Natural killer cell treated with Interleukin-12 subunit alpha and Interleukin-12 subunit beta and Interleukin-15 and Interleukin-18, amount 100 ng/mL, for 72 hours (primary cell): ENCODE data around the gene HSBP1. TPM values are rescaled to one million over a fixed set of nuclear protein-coding genes. Genes with fewer than 3 reads are reported as not detected.

Source experiments
- ATAC-seq, 2 donors: fragments of 150-1000 bp; cut with Tn5 transposase in 1 of 2; sonication (Bioruptor Pico), chemical (Tn5 transposase) in 1 of 2; 2 replicates each; pipeline ENCODE4 v1.10.0; 2021
- DNase-seq: peaks from one replicate; pipeline ENCODE4 v3.0.0; 2022; ENCODE audit warnings: low spot score
- H3K27ac Mint-ChIP-seq, 2 donors: 1 replicate in 1 of 2; 2 replicates in 1 of 2; pipeline ENCODE4 v1.8.0; 2022; ENCODE audit warnings: mixed read lengths in 2 of 2, mild to moderate bottlenecking in 1 of 2, moderate library complexity in 1 of 2
- H3K27me3 Mint-ChIP-seq, 2 donors: 1 replicate in 1 of 2; 2 replicates in 1 of 2; pipeline ENCODE4 v1.8.0; 2022; ENCODE audit warnings: mixed read lengths in 2 of 2
- H3K36me3 Mint-ChIP-seq: one replicate; pipeline ENCODE4 v1.8.0; 2022; ENCODE audit warnings: mixed read lengths
- H3K4me1 Mint-ChIP-seq, 2 donors: 1 replicate in 1 of 2; 2 replicates in 1 of 2; pipeline ENCODE4 v1.8.0; 2022; ENCODE audit warnings: low read depth in 2 of 2, mixed read lengths in 2 of 2, mild to moderate bottlenecking in 1 of 2
- H3K4me3 Mint-ChIP-seq: one replicate; pipeline ENCODE4 v1.8.0; 2022; ENCODE audit warnings: mixed read lengths
- H3K9me3 Mint-ChIP-seq: 2 replicates; pipeline ENCODE4 v1.8.0; 2022; ENCODE audit warnings: mixed read lengths
- total RNA-seq, 2 donors: library from RNA; stranded (reverse); gene quantifications; one replicate each; pipeline ENCODE4 v1.2.3, GENCODE V29; 2022

HSBP1 gene
- total RNA-seq, 2 donors from 2014 or later, result 30.5 to 64.5 TPM

- no peak overlapping the region for H3K4me3 Mint-ChIP-seq
- ATAC-seq (no peak), DNase-seq (no peak)
- H3K4me1 Mint-ChIP-seq, result peaks cover 12 to 19% of the 10 kb centered on the region in 2 donors
- no peaks in the 10 kb centered on the region for H3K27me3 Mint-ChIP-seq
- peaks cover 7% of the 10 kb centered on the region for H3K36me3 Mint-ChIP-seq
- peak overlapping the region in 1 of 2 donors; percentile 25 for H3K27ac Mint-ChIP-seq
- peaks cover 3% of the 10 kb centered on the region for H3K9me3 Mint-ChIP-seq
These were observed 3.1 kb downstream of the HSBP1 start for GRCh38 chr16:83810901-83811300.

GRCh38 chr16:83813823-83814658 is 6.3 kb downstream of the HSBP1 start:
- no peaks in the 10 kb centered on the region for H3K27me3 Mint-ChIP-seq
- H3K9me3 Mint-ChIP-seq, result no peaks in the 10 kb centered on the region
- ATAC-seq, result no peak
- peaks cover 3 to 4% of the 10 kb centered on the region in 2 donors for H3K4me1 Mint-ChIP-seq
- peaks cover 4% of the 10 kb centered on the region for H3K36me3 Mint-ChIP-seq
- no peak overlapping the region for H3K27ac Mint-ChIP-seq
- DNase-seq, result no peak
- no peak overlapping the region for H3K4me3 Mint-ChIP-seq

- no peaks in the 10 kb centered on the region for H3K36me3 Mint-ChIP-seq
- DNase-seq (no peak), ATAC-seq (no peak)
- no peaks in the 10 kb centered on the region for H3K27me3 Mint-ChIP-seq
- H3K27ac Mint-ChIP-seq, result no peak overlapping the region
- no peaks in the 10 kb centered on the region for H3K9me3 Mint-ChIP-seq
- no peaks in the 10 kb centered on the region for H3K4me1 Mint-ChIP-seq
- no peak overlapping the region for H3K4me3 Mint-ChIP-seq
These were observed 6.8 kb downstream of the HSBP1 start for GRCh38 chr16:83814659-83814985.

- H3K4me3 Mint-ChIP-seq, result no peak overlapping the region
- no peaks in the 10 kb centered on the region for H3K9me3 Mint-ChIP-seq
- H3K4me1 Mint-ChIP-seq, result no peaks in the 10 kb centered on the region
- H3K27me3 Mint-ChIP-seq, result peaks cover under 1 to 5% of the 10 kb centered on the region in 2 donors
- H3K36me3 Mint-ChIP-seq, result no peaks in the 10 kb centered on the region
- no peak for ATAC-seq
- H3K27ac Mint-ChIP-seq, result no peak overlapping the region
- no peak for DNase-seq
These were observed 9.2 kb downstream of the HSBP1 start for GRCh38 chr16:83817022-83817421.

GRCh38 chr16:83818276-83818675 is 10.5 kb downstream of the HSBP1 start:
- no peaks in the 10 kb centered on the region for H3K4me1 Mint-ChIP-seq
- H3K27me3 Mint-ChIP-seq, result peaks cover 7 to 12% of the 10 kb centered on the region in 2 donors
- H3K4me3 Mint-ChIP-seq, result no peak overlapping the region
- DNase-seq (no peak), ATAC-seq (no peak)
- H3K9me3 Mint-ChIP-seq, result no peaks in the 10 kb centered on the region
- H3K27ac Mint-ChIP-seq, result no peak overlapping the region
- no peaks in the 10 kb centered on the region for H3K36me3 Mint-ChIP-seq

- Mint-ChIP-seq H3K9me3 (no peaks in the 10 kb centered on the region), H3K36me3 (no peaks in the 10 kb centered on the region), H3K27ac (no peak overlapping the region), H3K4me1 (no peaks in the 10 kb centered on the region), H3K4me3 (no peak overlapping the region), H3K27me3 (peaks cover 7 to 12% of the 10 kb centered on the region in 2 donors)
- DNase-seq, result no peak
- no peak for ATAC-seq
These were observed 11.6 kb downstream of the HSBP1 start for GRCh38 chr16:83819361-83819760.

GRCh38 chr16:83826146-83826913 is 18.6 kb downstream of the HSBP1 start:
- peak; percentile 75 for DNase-seq
- Mint-ChIP-seq H3K27me3 (peaks cover 7 to 9% of the 10 kb centered on the region in 2 donors), H3K4me1 (peaks cover 0 to 6% of the 10 kb centered on the region in 2 donors), H3K36me3 (no peaks in the 10 kb centered on the region), H3K9me3 (no peaks in the 10 kb centered on the region), H3K27ac (no peak overlapping the region), H3K4me3 (no peak overlapping the region)
- peak; percentile 79 to 86 for ATAC-seq

- DNase-seq (no peak), ATAC-seq (no peak)
- Mint-ChIP-seq H3K36me3 (no peaks in the 10 kb centered on the region), H3K9me3 (no peaks in the 10 kb centered on the region), H3K4me1 (peaks cover under 1 to 6% of the 10 kb centered on the region in 2 donors), H3K27ac (no peak overlapping the region), H3K4me3 (no peak overlapping the region), H3K27me3 (peaks cover 0 to 8% of the 10 kb centered on the region in 2 donors)
These were observed 22.5 kb downstream of the HSBP1 start for GRCh38 chr16:83830091-83830768.

GRCh38 chr16:83830769-83831455 is 23.1 kb downstream of the HSBP1 start:
- no peaks in the 10 kb centered on the region for H3K36me3 Mint-ChIP-seq
- no peak overlapping the region for H3K27ac Mint-ChIP-seq
- no peak overlapping the region for H3K4me3 Mint-ChIP-seq
- H3K27me3 Mint-ChIP-seq, result peaks cover 0 to 8% of the 10 kb centered on the region in 2 donors
- H3K4me1 Mint-ChIP-seq, result peaks cover 6 to 7% of the 10 kb centered on the region in 2 donors
- DNase-seq (no peak), ATAC-seq (no peak)
- H3K9me3 Mint-ChIP-seq, result no peaks in the 10 kb centered on the region

GRCh38 chr16:83831456-83831987 is 23.7 kb downstream of the HSBP1 start:
- no peak for ATAC-seq
- Mint-ChIP-seq H3K27ac (no peak overlapping the region), H3K9me3 (no peaks in the 10 kb centered on the region), H3K4me1 (peaks cover 9 to 14% of the 10 kb centered on the region in 2 donors), H3K4me3 (no peak overlapping the region), H3K36me3 (no peaks in the 10 kb centered on the region), H3K27me3 (peaks cover 0 to 8% of the 10 kb centered on the region in 2 donors)
- no peak for DNase-seq

- peaks cover 9 to 14% of the 10 kb centered on the region in 2 donors for H3K4me1 Mint-ChIP-seq
- H3K27me3 Mint-ChIP-seq, result peaks cover 6 to 20% of the 10 kb centered on the region in 2 donors
- no peak overlapping the region for H3K27ac Mint-ChIP-seq
- H3K36me3 Mint-ChIP-seq, result no peaks in the 10 kb centered on the region
- ATAC-seq, result no peak
- no peak for DNase-seq
- no peaks in the 10 kb centered on the region for H3K9me3 Mint-ChIP-seq
- no peak overlapping the region for H3K4me3 Mint-ChIP-seq
These were observed 26.1 kb downstream of the HSBP1 start for GRCh38 chr16:83833921-83834320.

- no peaks in the 10 kb centered on the region for H3K9me3 Mint-ChIP-seq
These were observed 28.1 kb downstream of the HSBP1 start for GRCh38 chr16:83835586-83836566.

More at GRCh38 chr16:83835586-83836566, 28.1 kb downstream of the HSBP1 start:
- Mint-ChIP-seq H3K27me3 (peaks cover 12 to 30% of the 10 kb centered on the region in 2 donors), H3K4me3 (peak overlapping the region; percentile 22), H3K4me1 (peaks cover 9 to 14% of the 10 kb centered on the region in 2 donors), H3K36me3 (no peaks in the 10 kb centered on the region), H3K27ac (peak overlapping the region in 1 of 2 donors; percentile 10)
- ATAC-seq (no peak), DNase-seq (no peak)
